Measurements from ENCODE around the gene BAIAP2. TPM values are rescaled to one million over a fixed set of nuclear protein-coding genes. Genes with fewer than 3 reads are reported as not detected.

The BAIAP2 gene
- total RNA-seq, 1 donor from 2014 or later, result 48.9 TPM

DNA sequence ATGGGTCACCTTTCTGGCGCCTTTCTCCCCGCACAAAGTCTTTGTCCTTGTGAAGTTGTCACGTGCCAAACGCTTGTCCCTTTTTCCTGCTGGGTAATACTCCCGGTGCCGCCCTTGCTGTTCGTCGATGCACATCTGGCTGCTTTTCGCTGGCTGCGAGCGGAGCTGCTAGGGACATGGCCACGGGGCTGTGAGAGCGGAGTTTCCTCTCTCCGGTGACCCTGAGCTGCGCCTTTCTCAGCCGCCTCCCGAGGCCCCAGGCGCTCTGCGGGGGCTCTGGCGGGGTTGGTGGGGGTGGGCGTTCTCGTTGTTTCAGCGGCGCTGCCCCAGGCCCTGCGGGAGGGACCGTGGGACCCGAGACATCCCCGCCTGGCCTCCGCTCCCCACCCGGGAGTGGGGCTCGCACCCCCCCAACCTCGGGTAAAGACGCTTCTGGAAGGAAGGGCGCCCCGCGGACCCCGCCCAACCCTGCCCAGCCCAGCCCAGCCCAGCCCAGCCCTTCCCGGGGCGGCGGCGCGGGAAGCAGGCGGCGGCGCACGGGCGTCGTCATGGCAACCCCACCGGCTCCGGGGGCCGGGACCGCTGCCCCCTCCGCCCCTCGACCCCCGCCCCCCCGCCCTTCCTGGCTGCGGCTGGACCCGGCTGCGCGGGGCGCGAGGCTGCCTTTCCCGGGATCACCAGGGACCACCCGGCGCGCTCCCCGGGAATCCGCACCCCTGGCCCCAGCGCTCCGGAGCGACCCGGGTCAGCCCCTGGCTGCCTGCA is 31.1 kb upstream of the BAIAP2 start:
- no peak for DNase-seq (ENCODE audit: low spot score in 2 of 2, unreplicated experiment in 2 of 2)
- Mint-ChIP-seq H3K36me3 (no peaks in the 10 kb centered on the region), H3K9me3 (no peaks in the 10 kb centered on the region), H3K27me3 (ENCODE audit: low read depth) (peaks cover 63% of the 10 kb centered on the region), H3K27ac (no peak overlapping the region), H3K4me1 (peaks cover 16% of the 10 kb centered on the region), H3K4me3 (no peak overlapping the region)
- no peak for TF ChIP-seq CTCF (IDR thresholded peaks at IDR 0.05; ENCODE audit: unreplicated experiment)

DNA sequence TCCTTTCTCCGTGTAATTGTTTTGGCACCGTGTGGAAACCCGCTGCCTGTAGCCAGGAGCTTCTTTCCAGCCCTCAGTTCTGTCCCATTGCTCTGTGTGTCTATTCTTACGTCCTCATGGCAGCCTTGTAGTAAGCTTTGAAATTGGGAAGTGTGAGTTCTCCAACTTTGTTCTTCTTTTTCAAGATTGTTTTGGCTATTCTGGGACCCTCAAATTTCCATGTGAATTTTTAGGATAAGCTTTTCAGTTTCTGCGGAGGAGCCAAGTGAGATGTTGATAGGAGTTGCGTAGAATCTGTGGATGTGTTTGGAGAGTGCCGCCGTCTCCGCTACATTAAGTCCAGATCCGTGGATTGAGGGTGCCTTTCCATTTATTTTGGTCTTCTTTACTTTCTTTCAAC is 28.1 kb upstream of the BAIAP2 start:
- H3K4me1 Mint-ChIP-seq, result peaks cover 13% of the 10 kb centered on the region
- TF ChIP-seq CTCF (IDR thresholded peaks at IDR 0.05; ENCODE audit: unreplicated experiment), result no peak
- no peak for DNase-seq (ENCODE audit: low spot score in 2 of 2, unreplicated experiment in 2 of 2)
- H3K27me3 Mint-ChIP-seq (ENCODE audit: low read depth), result peaks cover 56% of the 10 kb centered on the region
- no peak overlapping the region for H3K27ac Mint-ChIP-seq
- no peak overlapping the region for H3K4me3 Mint-ChIP-seq
- H3K9me3 Mint-ChIP-seq, result peaks cover 9% of the 10 kb centered on the region
- H3K36me3 Mint-ChIP-seq, result peaks cover 7% of the 10 kb centered on the region

- H3K9me3 Mint-ChIP-seq, result peaks cover 12% of the 10 kb centered on the region
- H3K36me3 Mint-ChIP-seq, result peaks cover 9% of the 10 kb centered on the region
- no peak overlapping the region for H3K27ac Mint-ChIP-seq
- H3K27me3 Mint-ChIP-seq (ENCODE audit: low read depth), result peaks cover 45% of the 10 kb centered on the region
- TF ChIP-seq CTCF (IDR thresholded peaks at IDR 0.05; ENCODE audit: unreplicated experiment), result no peak
- peaks cover 9% of the 10 kb centered on the region for H3K4me1 Mint-ChIP-seq
- DNase-seq (ENCODE audit: low spot score in 2 of 2, unreplicated experiment in 2 of 2), result no peak
- H3K4me3 Mint-ChIP-seq, result no peak overlapping the region
These were observed 26.8 kb upstream of the BAIAP2 start for GRCh38 chr17:81008140-81008539.

DNA sequence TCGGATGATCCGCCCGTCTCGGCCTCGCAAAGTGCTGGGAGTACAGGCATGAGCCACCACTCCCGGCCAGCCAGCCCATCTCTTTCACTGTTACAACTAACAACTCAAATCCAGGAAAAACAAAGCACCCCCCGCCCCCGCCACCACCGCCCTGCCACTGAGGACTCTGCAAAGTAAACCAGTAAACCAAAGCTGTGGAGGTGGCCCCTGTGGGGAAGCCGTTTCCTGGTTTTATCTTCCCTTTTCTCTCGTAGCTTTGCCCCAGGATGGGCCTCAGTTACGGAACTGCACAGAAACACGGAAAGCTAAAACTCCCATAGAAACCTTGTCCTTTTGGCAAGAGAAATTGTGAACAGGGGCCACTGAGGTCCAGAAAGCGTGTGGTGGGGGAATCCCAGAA is 25.8 kb upstream of the BAIAP2 start:
- TF ChIP-seq CTCF (IDR thresholded peaks at IDR 0.05; ENCODE audit: unreplicated experiment), result no peak
- Mint-ChIP-seq H3K27ac (no peak overlapping the region), H3K36me3 (peaks cover 9% of the 10 kb centered on the region), H3K9me3 (peaks cover 12% of the 10 kb centered on the region), H3K4me1 (peaks cover 8% of the 10 kb centered on the region), H3K4me3 (no peak overlapping the region), H3K27me3 (ENCODE audit: low read depth) (peaks cover 38% of the 10 kb centered on the region)
- no peak for DNase-seq (ENCODE audit: low spot score in 2 of 2, unreplicated experiment in 2 of 2)

DNA sequence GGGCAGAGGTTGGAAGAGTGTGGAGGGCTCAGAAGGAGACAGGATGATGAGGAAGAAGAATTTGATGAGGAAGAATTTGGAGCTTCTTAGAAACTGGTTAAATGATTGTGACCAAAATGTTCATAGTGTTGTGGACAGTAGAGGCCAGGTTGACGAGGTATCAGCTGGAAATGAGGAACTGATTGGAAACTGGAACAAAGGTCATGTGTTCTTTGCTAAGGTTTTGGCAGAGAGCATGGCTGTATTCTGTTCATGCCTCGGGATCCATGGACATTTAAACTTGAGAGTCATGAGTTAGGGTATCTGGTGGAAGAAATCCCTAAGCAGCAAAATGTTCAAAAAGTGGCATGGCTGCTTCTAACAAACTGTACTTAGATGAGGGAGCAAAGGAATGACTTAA is 24.0 kb upstream of the BAIAP2 start:
- no peak overlapping the region for H3K4me3 Mint-ChIP-seq
- TF ChIP-seq CTCF (IDR thresholded peaks at IDR 0.05; ENCODE audit: unreplicated experiment), result no peak
- no peak overlapping the region for H3K27ac Mint-ChIP-seq
- H3K4me1 Mint-ChIP-seq, result peaks cover 4% of the 10 kb centered on the region
- H3K36me3 Mint-ChIP-seq, result peaks cover 12% of the 10 kb centered on the region
- no peak for DNase-seq (ENCODE audit: low spot score in 2 of 2, unreplicated experiment in 2 of 2)
- peaks cover 22% of the 10 kb centered on the region for H3K27me3 Mint-ChIP-seq (ENCODE audit: low read depth)
- H3K9me3 Mint-ChIP-seq, result peaks cover 17% of the 10 kb centered on the region
